ENCODE data around the gene DSCAML1.
"Not testable (repeated sequence)": the region's sequence is repeated elsewhere in the genome, so short reads cannot be mapped to it uniquely, and the experiment has no call there.

The DSCAML1 gene

GRCh38 chr11:117415358-117415896, 381.6 kb downstream of the DSCAML1 start:
- FAIRE-seq = no peak

GRCh38 chr11:117414724-117415123, 382.3 kb downstream of the DSCAML1 start:
- FAIRE-seq = no peak

- FAIRE-seq = no peak
These were observed 383.4 kb downstream of the DSCAML1 start for GRCh38 chr11:117413616-117414015.

- no peak for FAIRE-seq
These were observed 384.3 kb downstream of the DSCAML1 start for GRCh38 chr11:117412653-117413275.

GRCh38 chr11:117412176-117412575, 384.8 kb downstream of the DSCAML1 start:
- no peak for FAIRE-seq

GRCh38 chr11:117411736-117412135, 385.3 kb downstream of the DSCAML1 start:
- FAIRE-seq = no peak

GRCh38 chr11:117410861-117411710, 385.9 kb downstream of the DSCAML1 start:
- FAIRE-seq = no peak

- no peak for FAIRE-seq
These were observed 386.8 kb downstream of the DSCAML1 start for GRCh38 chr11:117410238-117410637.

GRCh38 chr11:117409511-117409910, 387.5 kb downstream of the DSCAML1 start:
- FAIRE-seq = no peak

GRCh38 chr11:117408356-117408755, 388.7 kb downstream of the DSCAML1 start:
- no peak for FAIRE-seq

- FAIRE-seq = no peak
These were observed 390.0 kb downstream of the DSCAML1 start for GRCh38 chr11:117407016-117407415.

GRCh38 chr11:117405898-117406297, 391.1 kb downstream of the DSCAML1 start:
- not testable (repeated sequence) for FAIRE-seq

GRCh38 chr11:117399100-117399840, 397.7 kb downstream of the DSCAML1 start:
- FAIRE-seq = not testable (repeated sequence)

- FAIRE-seq = not testable (repeated sequence)
These were observed 398.4 kb downstream of the DSCAML1 start for GRCh38 chr11:117398618-117399017.

GRCh38 chr11:117396970-117397369, 400.0 kb downstream of the DSCAML1 start:
- FAIRE-seq = no peak

GRCh38 chr11:117395476-117395875, 401.5 kb downstream of the DSCAML1 start:
- no peak for FAIRE-seq

GRCh38 chr11:117394221-117394925, 402.6 kb downstream of the DSCAML1 start:
- FAIRE-seq = no peak

GRCh38 chr11:117392979-117393378, 404.0 kb downstream of the DSCAML1 start:
- no peak for FAIRE-seq

GRCh38 chr11:117392001-117392690, 404.9 kb downstream of the DSCAML1 start:
- FAIRE-seq = no peak

GRCh38 chr11:117391181-117391580, 405.8 kb downstream of the DSCAML1 start:
- no peak for FAIRE-seq

GRCh38 chr11:117390743-117391142, 406.3 kb downstream of the DSCAML1 start:
- no peak for FAIRE-seq
